K562 (cell line): Measurements from ENCODE around the gene HAPSTR1. TPM values are rescaled to one million over a fixed set of nuclear protein-coding genes. Genes with fewer than 3 reads are reported as not detected.

Experiments
- ADNP ChIP-seq: fragments of 200-800 bp; sonication (Bioruptor generic); IDR thresholded peaks from 2 replicates; pipeline ENCODE4 v1.6.1; 2016; ENCODE audit warnings: missing genetic modification characterization, missing compliant biosample characterization
- BRD9 ChIP-seq: fragments of 450-650 bp; IDR thresholded peaks from 2 replicates; pipeline ENCODE4 v1.6.1; 2018; ENCODE audit warnings: low read depth; ENCODE audit not compliant: partially characterized antibody
- DIDO1 ChIP-seq: fragments of 450-650 bp; IDR thresholded peaks from 2 replicates; pipeline ENCODE4 v1.6.1; 2016; ENCODE audit warnings: low read depth, missing biosample characterization, missing genetic modification characterization
- FOXA1 ChIP-seq: fragments of 450-650 bp; IDR thresholded peaks from 2 replicates; pipeline ENCODE4 v1.6.1; 2016; ENCODE audit warnings: mild to moderate bottlenecking, borderline replicate concordance
- HCFC1 ChIP-seq: IDR thresholded peaks from 2 replicates; pipeline ENCODE4 v1.6.1; 2012; ENCODE audit warnings: low read depth, low read length, improper control_type of control experiment
- HOXB6 ChIP-seq: fragments of 250-450 bp; sonication (Bioruptor Pico); IDR thresholded peaks from 2 replicates; pipeline ENCODE4 v1.5.1; 2022; ENCODE audit warnings: mild to moderate bottlenecking, borderline replicate concordance
- L3MBTL2 ChIP-seq: fragments of 450-650 bp; IDR thresholded peaks from 2 replicates; pipeline ENCODE4 v1.6.1; 2016; ENCODE audit warnings: mild to moderate bottlenecking, moderate library complexity
- MTA3 ChIP-seq: fragments of 450-650 bp; formaldehyde crosslinking; IDR thresholded peaks from 2 replicates; pipeline ENCODE4 v1.6.1; 2017; ENCODE audit warnings: mild to moderate bottlenecking, borderline replicate concordance
- NCOA6 ChIP-seq: fragments of 450-650 bp; IDR thresholded peaks from 2 replicates; pipeline ENCODE4 v1.6.1; 2017; ENCODE audit warnings: mild to moderate bottlenecking
- NFYB ChIP-seq: IDR thresholded peaks from 2 replicates; pipeline ENCODE4 v1.6.1; 2011; ENCODE audit warnings: mild to moderate bottlenecking, moderate library complexity; ENCODE audit not compliant: insufficient read length; ENCODE audit errors: extremely low read depth
- NR2C2 ChIP-seq, 2 experiments: fragments of 200-800 bp in 1 of 2; sonication (Bioruptor generic) in 1 of 2; sonication (generic) in 1 of 2; formaldehyde crosslinking in 1 of 2; IDR thresholded peaks; 2 replicates each; pipeline versions ENCODE4 v1.6.1 to v1.8.0; 2016 to 2022; ENCODE audit warnings: mild to moderate bottlenecking in 1 of 2, missing compliant biosample characterization in 1 of 2, missing genetic modification characterization in 1 of 2, missing genetic modification reagents in 1 of 2
- SLC30A9 ChIP-seq: fragments of 250-450 bp; sonication (Bioruptor Pico); IDR thresholded peaks from 2 replicates; pipeline ENCODE4 v1.8.0; 2022; ENCODE audit warnings: mild to moderate bottlenecking, moderate library complexity
- SREBF1 ChIP-seq: fragments of 150-350 bp; IDR thresholded peaks from 2 replicates; pipeline ENCODE4 v1.6.1; 2014; ENCODE audit warnings: antibody characterized with exemption, low read depth, low read length, borderline replicate concordance
- SRSF7 ChIP-seq: fragments of 200-400 bp; formaldehyde crosslinking; optimal IDR thresholded peaks from 2 replicates; pipeline ENCODE3; 2017; ENCODE audit warnings: mild to moderate bottlenecking, low read depth, low read length
- TOE1 ChIP-seq, 2 experiments: fragments of 450-650 bp in 1 of 2; sonication (generic) in 1 of 2; formaldehyde crosslinking in 1 of 2; IDR thresholded peaks; 2 replicates each; pipeline versions ENCODE4 v1.7.1 to v1.8.0; 2016 to 2022; ENCODE audit warnings: borderline replicate concordance in 2 of 2, mild to moderate bottlenecking in 2 of 2, antibody characterized with exemption in 1 of 2, inconsistent platforms in 1 of 2, low read depth in 1 of 2, missing genetic modification reagents in 1 of 2, moderate library complexity in 1 of 2
- ZNF3 ChIP-seq: fragments of 250-450 bp; sonication (Bioruptor Pico); IDR thresholded peaks from 2 replicates; pipeline ENCODE4 v1.5.0; 2021; ENCODE audit warnings: mild to moderate bottlenecking, moderate library complexity
- ZNF57 ChIP-seq: fragments of 450-650 bp; formaldehyde crosslinking; IDR thresholded peaks from 2 replicates; pipeline ENCODE4 v1.4.0; 2020; ENCODE audit warnings: mild to moderate bottlenecking, moderate library complexity
- polyA plus RNA-seq, 8 experiments: library from polyadenylated mRNA; depleted of rRNA in 4 of 8; stranded (reverse) in 5 of 8; unstranded in 3 of 8; fragments of >200 nt; fragmentation: Nextera tagmentation in 2 of 8; fragmentation: Illumina TruSeq in 1 of 8; extraction: Ambion mirVana in 2 of 8; extraction: Trizol in 1 of 8; gene quantifications; 2 replicates each; pipeline versions ENCODE4 v1.2.1 to v1.2.3, GENCODE V29; 2011 to 2014; ENCODE audit warnings: inconsistent platforms in 1 of 8, missing spikeins in 1 of 8
- total RNA-seq, 7 experiments: library from RNA; depleted of rRNA in 6 of 7; stranded (reverse); fragments of >200 nt in 6 of 7; fragmentation: Illumina TruSeq in 2 of 7; extraction: Trizol in 2 of 7; gene quantifications; 2 replicates each; pipeline versions ENCODE4 v1.2.1 to v1.2.3, GENCODE V29; 2011 to 2021; ENCODE audit warnings: low replicate concordance in 1 of 7
- TF ChIP-seq, protein P1 (sequence below): fragments of 450-650 bp; IDR thresholded peaks from 2 replicates; pipeline ENCODE4 v1.6.1; 2016; ENCODE audit warnings: mild to moderate bottlenecking, moderate library complexity

The HAPSTR1 gene
- total and polyA plus RNA-seq, 9 of the 15 experiments (the other 6 are each of a cell fraction or from before 2014, with no cell fraction given): 10.8 to 67.9 (median 36.5) TPM

DNA sequence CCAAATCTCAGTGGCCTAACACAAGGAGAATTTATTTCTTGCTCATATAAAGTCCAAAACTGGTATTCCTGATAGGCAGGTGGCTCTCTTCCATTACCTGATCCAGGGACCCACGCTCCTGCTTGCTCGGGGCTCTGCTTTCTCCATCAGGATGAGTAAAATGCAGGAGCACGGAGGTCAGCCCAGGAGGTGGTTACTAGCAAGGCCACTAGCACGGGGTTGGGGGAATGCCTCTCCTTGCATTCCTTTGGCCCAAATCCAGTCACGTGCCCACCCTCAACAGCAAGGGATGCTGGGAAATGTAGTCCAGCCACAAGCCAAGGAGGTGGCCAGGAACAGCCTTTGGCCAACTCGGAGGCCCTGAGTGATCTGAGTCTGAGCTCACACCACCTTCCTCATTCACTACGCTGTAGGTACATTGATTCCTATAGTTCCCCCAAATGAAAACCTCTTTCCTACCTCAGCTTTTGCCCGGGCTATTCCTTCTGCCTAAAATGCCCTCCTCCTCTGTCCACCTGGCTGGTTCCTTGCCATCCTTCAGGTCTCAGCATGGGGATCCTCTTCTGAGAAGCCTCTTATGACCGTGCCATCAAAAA, 38.3 kb upstream of the HAPSTR1 start (continued):
- peak; percentile 72 for TF ChIP-seq L3MBTL2
- no peak for TF ChIP-seq ZNF3 (CRISPR knock-in tag)
- peak; percentile 98 for TF ChIP-seq TOE1 (IDR thresholded peaks at IDR 0.05; ENCODE audit: borderline replicate concordance)
- TF ChIP-seq TOE1 (CRISPR knock-in tag; IDR thresholded peaks at IDR 0.05; ENCODE audit: borderline replicate concordance, low read depth): no peak
- no peak for TF ChIP-seq BRD9
- no peak for TF ChIP-seq FOXA1
- peak; percentile 84 for TF ChIP-seq NR2C2 (CRISPR knock-in tag; IDR thresholded peaks at IDR 0.05)
- peak; percentile 80 for TF ChIP-seq NR2C2 (tag; IDR thresholded peaks at IDR 0.05)
- no peak for TF ChIP-seq ADNP (tag)
- TF ChIP-seq HCFC1: peak; percentile 96
- no peak for TF ChIP-seq SRSF7
- TF ChIP-seq, protein P1, sequence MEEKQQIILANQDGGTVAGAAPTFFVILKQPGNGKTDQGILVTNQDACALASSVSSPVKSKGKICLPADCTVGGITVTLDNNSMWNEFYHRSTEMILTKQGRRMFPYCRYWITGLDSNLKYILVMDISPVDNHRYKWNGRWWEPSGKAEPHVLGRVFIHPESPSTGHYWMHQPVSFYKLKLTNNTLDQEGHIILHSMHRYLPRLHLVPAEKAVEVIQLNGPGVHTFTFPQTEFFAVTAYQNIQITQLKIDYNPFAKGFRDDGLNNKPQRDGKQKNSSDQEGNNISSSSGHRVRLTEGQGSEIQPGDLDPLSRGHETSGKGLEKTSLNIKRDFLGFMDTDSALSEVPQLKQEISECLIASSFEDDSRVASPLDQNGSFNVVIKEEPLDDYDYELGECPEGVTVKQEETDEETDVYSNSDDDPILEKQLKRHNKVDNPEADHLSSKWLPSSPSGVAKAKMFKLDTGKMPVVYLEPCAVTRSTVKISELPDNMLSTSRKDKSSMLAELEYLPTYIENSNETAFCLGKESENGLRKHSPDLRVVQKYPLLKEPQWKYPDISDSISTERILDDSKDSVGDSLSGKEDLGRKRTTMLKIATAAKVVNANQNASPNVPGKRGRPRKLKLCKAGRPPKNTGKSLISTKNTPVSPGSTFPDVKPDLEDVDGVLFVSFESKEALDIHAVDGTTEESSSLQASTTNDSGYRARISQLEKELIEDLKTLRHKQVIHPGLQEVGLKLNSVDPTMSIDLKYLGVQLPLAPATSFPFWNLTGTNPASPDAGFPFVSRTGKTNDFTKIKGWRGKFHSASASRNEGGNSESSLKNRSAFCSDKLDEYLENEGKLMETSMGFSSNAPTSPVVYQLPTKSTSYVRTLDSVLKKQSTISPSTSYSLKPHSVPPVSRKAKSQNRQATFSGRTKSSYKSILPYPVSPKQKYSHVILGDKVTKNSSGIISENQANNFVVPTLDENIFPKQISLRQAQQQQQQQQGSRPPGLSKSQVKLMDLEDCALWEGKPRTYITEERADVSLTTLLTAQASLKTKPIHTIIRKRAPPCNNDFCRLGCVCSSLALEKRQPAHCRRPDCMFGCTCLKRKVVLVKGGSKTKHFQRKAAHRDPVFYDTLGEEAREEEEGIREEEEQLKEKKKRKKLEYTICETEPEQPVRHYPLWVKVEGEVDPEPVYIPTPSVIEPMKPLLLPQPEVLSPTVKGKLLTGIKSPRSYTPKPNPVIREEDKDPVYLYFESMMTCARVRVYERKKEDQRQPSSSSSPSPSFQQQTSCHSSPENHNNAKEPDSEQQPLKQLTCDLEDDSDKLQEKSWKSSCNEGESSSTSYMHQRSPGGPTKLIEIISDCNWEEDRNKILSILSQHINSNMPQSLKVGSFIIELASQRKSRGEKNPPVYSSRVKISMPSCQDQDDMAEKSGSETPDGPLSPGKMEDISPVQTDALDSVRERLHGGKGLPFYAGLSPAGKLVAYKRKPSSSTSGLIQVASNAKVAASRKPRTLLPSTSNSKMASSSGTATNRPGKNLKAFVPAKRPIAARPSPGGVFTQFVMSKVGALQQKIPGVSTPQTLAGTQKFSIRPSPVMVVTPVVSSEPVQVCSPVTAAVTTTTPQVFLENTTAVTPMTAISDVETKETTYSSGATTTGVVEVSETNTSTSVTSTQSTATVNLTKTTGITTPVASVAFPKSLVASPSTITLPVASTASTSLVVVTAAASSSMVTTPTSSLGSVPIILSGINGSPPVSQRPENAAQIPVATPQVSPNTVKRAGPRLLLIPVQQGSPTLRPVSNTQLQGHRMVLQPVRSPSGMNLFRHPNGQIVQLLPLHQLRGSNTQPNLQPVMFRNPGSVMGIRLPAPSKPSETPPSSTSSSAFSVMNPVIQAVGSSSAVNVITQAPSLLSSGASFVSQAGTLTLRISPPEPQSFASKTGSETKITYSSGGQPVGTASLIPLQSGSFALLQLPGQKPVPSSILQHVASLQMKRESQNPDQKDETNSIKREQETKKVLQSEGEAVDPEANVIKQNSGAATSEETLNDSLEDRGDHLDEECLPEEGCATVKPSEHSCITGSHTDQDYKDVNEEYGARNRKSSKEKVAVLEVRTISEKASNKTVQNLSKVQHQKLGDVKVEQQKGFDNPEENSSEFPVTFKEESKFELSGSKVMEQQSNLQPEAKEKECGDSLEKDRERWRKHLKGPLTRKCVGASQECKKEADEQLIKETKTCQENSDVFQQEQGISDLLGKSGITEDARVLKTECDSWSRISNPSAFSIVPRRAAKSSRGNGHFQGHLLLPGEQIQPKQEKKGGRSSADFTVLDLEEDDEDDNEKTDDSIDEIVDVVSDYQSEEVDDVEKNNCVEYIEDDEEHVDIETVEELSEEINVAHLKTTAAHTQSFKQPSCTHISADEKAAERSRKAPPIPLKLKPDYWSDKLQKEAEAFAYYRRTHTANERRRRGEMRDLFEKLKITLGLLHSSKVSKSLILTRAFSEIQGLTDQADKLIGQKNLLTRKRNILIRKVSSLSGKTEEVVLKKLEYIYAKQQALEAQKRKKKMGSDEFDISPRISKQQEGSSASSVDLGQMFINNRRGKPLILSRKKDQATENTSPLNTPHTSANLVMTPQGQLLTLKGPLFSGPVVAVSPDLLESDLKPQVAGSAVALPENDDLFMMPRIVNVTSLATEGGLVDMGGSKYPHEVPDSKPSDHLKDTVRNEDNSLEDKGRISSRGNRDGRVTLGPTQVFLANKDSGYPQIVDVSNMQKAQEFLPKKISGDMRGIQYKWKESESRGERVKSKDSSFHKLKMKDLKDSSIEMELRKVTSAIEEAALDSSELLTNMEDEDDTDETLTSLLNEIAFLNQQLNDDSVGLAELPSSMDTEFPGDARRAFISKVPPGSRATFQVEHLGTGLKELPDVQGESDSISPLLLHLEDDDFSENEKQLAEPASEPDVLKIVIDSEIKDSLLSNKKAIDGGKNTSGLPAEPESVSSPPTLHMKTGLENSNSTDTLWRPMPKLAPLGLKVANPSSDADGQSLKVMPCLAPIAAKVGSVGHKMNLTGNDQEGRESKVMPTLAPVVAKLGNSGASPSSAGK: 0 out of 2 replicates have a peak, but pooled peaks have one; percentile 41
- TF ChIP-seq NCOA6: no peak
- peak; percentile 38 for TF ChIP-seq NFYB
- no peak for TF ChIP-seq HOXB6 (CRISPR knock-in tag)
- no peak for TF ChIP-seq ZNF57 (CRISPR knock-in tag)
- no peak for TF ChIP-seq SLC30A9 (CRISPR knock-in tag)
- peak; percentile 59; the same call in 1 of the 2 replicates for TF ChIP-seq MTA3
- no peak for TF ChIP-seq DIDO1 (tag)
- TF ChIP-seq SREBF1: peak; percentile 54; the same call in 1 of the 2 replicates
